ENCODE data around the gene MGME1. TPM values are rescaled to one million over a fixed set of nuclear protein-coding genes. Genes with fewer than 3 reads are reported as not detected.

MGME1 gene
- total RNA-seq, 1 experiment from 2014 or later = 56.0 TPM

DNA sequence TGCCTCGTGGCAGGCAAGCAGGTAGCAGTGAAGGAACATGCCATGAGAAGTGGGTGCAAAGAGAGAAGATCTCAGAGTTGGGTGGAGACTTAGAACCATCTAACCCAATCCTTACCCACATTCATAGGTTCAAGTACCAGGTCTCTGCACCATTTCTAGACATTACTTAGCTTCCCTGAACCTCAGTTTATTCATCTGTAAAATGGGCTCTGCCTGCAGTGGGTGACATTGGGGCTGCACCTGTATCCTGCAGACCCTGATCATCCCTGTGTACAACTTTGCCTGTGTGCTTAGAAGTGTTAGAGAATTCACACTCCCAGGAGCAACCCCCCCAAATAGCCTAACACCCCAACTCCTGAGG, 42.9 kb upstream of the MGME1 start:
- ChIA-PET CTCF (no interaction called here), POLR2A (no interaction called here)
- Mint-ChIP-seq H3K27ac (no peak overlapping the region), H3K4me1 (peaks cover 6% of the 10 kb centered on the region; the same call in 1 of the 2 replicates), H3K27me3 (ENCODE audit: low read depth) (no peaks in the 10 kb centered on the region), H3K9me3 (no peaks in the 10 kb centered on the region), H3K36me3 (no peaks in the 10 kb centered on the region), H3K4me3 (no peak overlapping the region)
- TF ChIP-seq ETV6 (CRISPR knock-in tag; IDR thresholded peaks at IDR 0.05) = no peak
- no peak for TF ChIP-seq NR2C2 (CRISPR knock-in tag; IDR thresholded peaks at IDR 0.05)
- TF ChIP-seq TCF7 (CRISPR knock-in tag; IDR thresholded peaks at IDR 0.05; ENCODE audit: low read depth) = no peak
- TF ChIP-seq, protein P1, sequence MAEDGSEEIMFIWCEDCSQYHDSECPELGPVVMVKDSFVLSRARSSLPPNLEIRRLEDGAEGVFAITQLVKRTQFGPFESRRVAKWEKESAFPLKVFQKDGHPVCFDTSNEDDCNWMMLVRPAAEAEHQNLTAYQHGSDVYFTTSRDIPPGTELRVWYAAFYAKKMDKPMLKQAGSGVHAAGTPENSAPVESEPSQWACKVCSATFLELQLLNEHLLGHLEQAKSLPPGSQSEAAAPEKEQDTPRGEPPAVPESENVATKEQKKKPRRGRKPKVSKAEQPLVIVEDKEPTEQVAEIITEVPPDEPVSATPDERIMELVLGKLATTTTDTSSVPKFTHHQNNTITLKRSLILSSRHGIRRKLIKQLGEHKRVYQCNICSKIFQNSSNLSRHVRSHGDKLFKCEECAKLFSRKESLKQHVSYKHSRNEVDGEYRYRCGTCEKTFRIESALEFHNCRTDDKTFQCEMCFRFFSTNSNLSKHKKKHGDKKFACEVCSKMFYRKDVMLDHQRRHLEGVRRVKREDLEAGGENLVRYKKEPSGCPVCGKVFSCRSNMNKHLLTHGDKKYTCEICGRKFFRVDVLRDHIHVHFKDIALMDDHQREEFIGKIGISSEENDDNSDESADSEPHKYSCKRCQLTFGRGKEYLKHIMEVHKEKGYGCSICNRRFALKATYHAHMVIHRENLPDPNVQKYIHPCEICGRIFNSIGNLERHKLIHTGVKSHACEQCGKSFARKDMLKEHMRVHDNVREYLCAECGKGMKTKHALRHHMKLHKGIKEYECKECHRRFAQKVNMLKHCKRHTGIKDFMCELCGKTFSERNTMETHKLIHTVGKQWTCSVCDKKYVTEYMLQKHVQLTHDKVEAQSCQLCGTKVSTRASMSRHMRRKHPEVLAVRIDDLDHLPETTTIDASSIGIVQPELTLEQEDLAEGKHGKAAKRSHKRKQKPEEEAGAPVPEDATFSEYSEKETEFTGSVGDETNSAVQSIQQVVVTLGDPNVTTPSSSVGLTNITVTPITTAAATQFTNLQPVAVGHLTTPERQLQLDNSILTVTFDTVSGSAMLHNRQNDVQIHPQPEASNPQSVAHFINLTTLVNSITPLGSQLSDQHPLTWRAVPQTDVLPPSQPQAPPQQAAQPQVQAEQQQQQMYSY (CRISPR knock-in tag; IDR thresholded peaks at IDR 0.05) = no peak
- no peak for TF ChIP-seq ATF3 (CRISPR knock-in tag; conservative IDR thresholded peaks at IDR 0.05)
- no peak for TF ChIP-seq FOXK1 (CRISPR knock-in tag; IDR thresholded peaks at IDR 0.05)
- TF ChIP-seq, protein P2, sequence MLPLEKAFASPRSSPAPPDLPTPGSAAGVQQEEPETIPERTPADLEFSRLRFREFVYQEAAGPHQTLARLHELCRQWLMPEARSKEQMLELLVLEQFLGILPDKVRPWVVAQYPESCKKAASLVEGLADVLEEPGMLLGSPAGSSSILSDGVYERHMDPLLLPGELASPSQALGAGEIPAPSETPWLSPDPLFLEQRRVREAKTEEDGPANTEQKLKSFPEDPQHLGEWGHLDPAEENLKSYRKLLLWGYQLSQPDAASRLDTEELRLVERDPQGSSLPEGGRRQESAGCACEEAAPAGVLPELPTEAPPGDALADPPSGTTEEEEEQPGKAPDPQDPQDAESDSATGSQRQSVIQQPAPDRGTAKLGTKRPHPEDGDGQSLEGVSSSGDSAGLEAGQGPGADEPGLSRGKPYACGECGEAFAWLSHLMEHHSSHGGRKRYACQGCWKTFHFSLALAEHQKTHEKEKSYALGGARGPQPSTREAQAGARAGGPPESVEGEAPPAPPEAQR (CRISPR knock-in tag; IDR thresholded peaks at IDR 0.05) = no peak
- TF ChIP-seq ZNF281 (CRISPR knock-in tag; IDR thresholded peaks at IDR 0.05) = no peak
- TF ChIP-seq ZNF396 (CRISPR knock-in tag; IDR thresholded peaks at IDR 0.05; ENCODE audit: borderline replicate concordance) = no peak
- no peak for TF ChIP-seq SP1 (CRISPR knock-in tag; conservative IDR thresholded peaks at IDR 0.05)
- no peak for TF ChIP-seq JAZF1 (CRISPR knock-in tag; IDR thresholded peaks at IDR 0.05)
- no peak for TF ChIP-seq ZNF671 (CRISPR knock-in tag; IDR thresholded peaks at IDR 0.05)
- TF ChIP-seq ZNF121 (CRISPR knock-in tag; IDR thresholded peaks at IDR 0.05) = no peak
- TF ChIP-seq, protein P3, sequence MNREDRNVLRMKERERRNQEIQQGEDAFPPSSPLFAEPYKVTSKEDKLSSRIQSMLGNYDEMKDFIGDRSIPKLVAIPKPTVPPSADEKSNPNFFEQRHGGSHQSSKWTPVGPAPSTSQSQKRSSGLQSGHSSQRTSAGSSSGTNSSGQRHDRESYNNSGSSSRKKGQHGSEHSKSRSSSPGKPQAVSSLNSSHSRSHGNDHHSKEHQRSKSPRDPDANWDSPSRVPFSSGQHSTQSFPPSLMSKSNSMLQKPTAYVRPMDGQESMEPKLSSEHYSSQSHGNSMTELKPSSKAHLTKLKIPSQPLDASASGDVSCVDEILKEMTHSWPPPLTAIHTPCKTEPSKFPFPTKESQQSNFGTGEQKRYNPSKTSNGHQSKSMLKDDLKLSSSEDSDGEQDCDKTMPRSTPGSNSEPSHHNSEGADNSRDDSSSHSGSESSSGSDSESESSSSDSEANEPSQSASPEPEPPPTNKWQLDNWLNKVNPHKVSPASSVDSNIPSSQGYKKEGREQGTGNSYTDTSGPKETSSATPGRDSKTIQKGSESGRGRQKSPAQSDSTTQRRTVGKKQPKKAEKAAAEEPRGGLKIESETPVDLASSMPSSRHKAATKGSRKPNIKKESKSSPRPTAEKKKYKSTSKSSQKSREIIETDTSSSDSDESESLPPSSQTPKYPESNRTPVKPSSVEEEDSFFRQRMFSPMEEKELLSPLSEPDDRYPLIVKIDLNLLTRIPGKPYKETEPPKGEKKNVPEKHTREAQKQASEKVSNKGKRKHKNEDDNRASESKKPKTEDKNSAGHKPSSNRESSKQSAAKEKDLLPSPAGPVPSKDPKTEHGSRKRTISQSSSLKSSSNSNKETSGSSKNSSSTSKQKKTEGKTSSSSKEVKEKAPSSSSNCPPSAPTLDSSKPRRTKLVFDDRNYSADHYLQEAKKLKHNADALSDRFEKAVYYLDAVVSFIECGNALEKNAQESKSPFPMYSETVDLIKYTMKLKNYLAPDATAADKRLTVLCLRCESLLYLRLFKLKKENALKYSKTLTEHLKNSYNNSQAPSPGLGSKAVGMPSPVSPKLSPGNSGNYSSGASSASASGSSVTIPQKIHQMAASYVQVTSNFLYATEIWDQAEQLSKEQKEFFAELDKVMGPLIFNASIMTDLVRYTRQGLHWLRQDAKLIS (CRISPR knock-in tag; IDR thresholded peaks at IDR 0.05; ENCODE audit: borderline replicate concordance) = no peak
- no peak for TF ChIP-seq FOXJ3 (CRISPR knock-in tag; IDR thresholded peaks at IDR 0.05; ENCODE audit: borderline replicate concordance)
- ATAC-seq (no peak), DNase-seq (ENCODE audit: low spot score) (no peak)
